PC-9 (cell line): ENCODE measurements around the gene FAM180A. TPM values are rescaled to one million over a fixed set of nuclear protein-coding genes. Genes with fewer than 3 reads are reported as not detected.

Source experiments
- BruUV-seq: library from RNA; stranded (reverse); fragments of 400-500 nt; replicated peaks from 2 replicates; lab custom pipeline; 2021; lab: Mats Ljungman, UMichigan
- CTCF ChIA-PET: fragments of 300-600 bp; sonication (Branson Sonifier 250); formaldehyde crosslinking; loops from one replicate; lab custom pipeline; 2022; ENCODE audit warnings: antibody characterized with exemption; lab: Charles Lee
- POLR2A ChIA-PET: fragments of 300-600 bp; sonication (Branson Sonifier 250); formaldehyde crosslinking; loops from one replicate; lab custom pipeline; 2022; ENCODE audit warnings: antibody characterized with exemption; ENCODE audit not compliant: unreplicated experiment; lab: Charles Lee
- DNase-seq, 2 experiments: peaks; one replicate each; pipeline versions ENCODE4 v3.0.0 to v3.0.0-alpha.2; 2015 to 2022; ENCODE audit warnings: mixed read lengths in 1 of 2
- H2AFZ ChIP-seq: fragments of 200-600 bp; sonication (generic); 2 replicates; pipeline ENCODE4 v1.8.1; 2017; ENCODE audit warnings: antibody characterized with exemption
- H3F3A ChIP-seq: fragments of 200-600 bp; sonication (generic); 2 replicates; pipeline ENCODE4 v1.8.1; 2017; ENCODE audit warnings: antibody characterized with exemption, mild to moderate bottlenecking, low read depth; ENCODE audit not compliant: insufficient read depth
- H3K27ac ChIP-seq: fragments of 200-600 bp; sonication (generic); 2 replicates; pipeline ENCODE4 v1.6.1; 2016; ENCODE audit warnings: mixed run types
- H3K27me3 ChIP-seq: fragments of 200-600 bp; sonication (generic); 2 replicates; pipeline ENCODE4 v1.6.1; 2016; ENCODE audit warnings: low read depth, mixed run types; ENCODE audit not compliant: insufficient read depth
- H3K36me3 ChIP-seq: fragments of 200-600 bp; sonication (generic); 2 replicates; pipeline ENCODE4 v1.6.1; 2016; ENCODE audit warnings: low read depth, mixed run types
- H3K4me1 ChIP-seq: fragments of 200-600 bp; sonication (generic); replicated peaks from 2 replicates; pipeline ENCODE4 v1.6.1; 2016; ENCODE audit warnings: mixed run types; ENCODE audit not compliant: insufficient read depth
- H3K4me2 ChIP-seq: fragments of 200-600 bp; sonication (generic); 2 replicates; pipeline ENCODE4 v1.6.1; 2017; ENCODE audit warnings: mixed run types
- H3K4me3 ChIP-seq: fragments of 200-600 bp; sonication (generic); 2 replicates; pipeline ENCODE4 v1.6.1; 2016; ENCODE audit warnings: mixed run types
- H3K79me2 ChIP-seq: fragments of 200-600 bp; sonication (generic); 2 replicates; pipeline ENCODE4 v1.6.1; 2017; ENCODE audit warnings: low read depth, mixed run types
- H3K9me2 ChIP-seq: fragments of 200-600 bp; sonication (generic); 2 replicates; pipeline ENCODE4 v1.8.1; 2017; ENCODE audit warnings: mild to moderate bottlenecking; ENCODE audit not compliant: insufficient read depth
- H3K9me3 ChIP-seq: fragments of 200-600 bp; sonication (generic); 2 replicates; pipeline ENCODE4 v1.8.1; 2016; ENCODE audit warnings: low read depth; ENCODE audit not compliant: insufficient read depth
- H4K20me1 ChIP-seq: fragments of 200-600 bp; sonication (generic); 2 replicates; pipeline ENCODE4 v1.8.1; 2017; ENCODE audit not compliant: insufficient read depth
- CTCF ChIP-seq: fragments of 200-600 bp; sonication (generic); conservative IDR thresholded peaks from 2 replicates; pipeline ENCODE4 v1.6.1; 2017; ENCODE audit warnings: mixed run types, antibody characterized with exemption, mild to moderate bottlenecking, moderate library complexity
- EZH2 ChIP-seq: fragments of 200-600 bp; sonication (generic); IDR thresholded peaks from 2 replicates; pipeline ENCODE4 v1.8.0; 2017; ENCODE audit warnings: antibody characterized with exemption, low read depth
- intact Hi-C: fragments of 100-400 bp; cut with micrococcal nuclease; formaldehyde crosslinking; loops from one replicate; pipeline ENCODE4 v1.10.0; 2022; ENCODE audit not compliant: unreplicated experiment
- total RNA-seq: library from RNA; stranded (reverse); gene quantifications from 2 replicates; pipeline ENCODE4 v1.2.3, GENCODE V29; 2021

FAM180A gene
- total RNA-seq, 1 experiment from 2014 or later: not detected

GRCh38 chr7:135763261-135763660 lies 14.6 kb upstream of the FAM180A start:
- no peaks in the 10 kb centered on the region for H3K36me3 ChIP-seq
- ChIA-PET CTCF (no interaction called here), POLR2A (interaction anchor here (0.5 to 0.6 kb wide), 2 partner anchors 471 to 634 kb away, joined by 4 read pairs; no protein-coding TSS in a partner anchor)
- H3K4me3 ChIP-seq: no peak overlapping the region
- peaks cover 12% of the 10 kb centered on the region; the same call in 1 of the 2 replicates for H3K4me1 ChIP-seq
- no peaks in the 10 kb centered on the region for H3K79me2 ChIP-seq
- no peak for DNase-seq
- no peak overlapping the region for H3K4me2 ChIP-seq
- H4K20me1 ChIP-seq: no peaks in the 10 kb centered on the region
- intact Hi-C loops: no loop called here
- H3K9me2 ChIP-seq: no peaks in the 10 kb centered on the region
- H3F3A ChIP-seq: peaks cover 7% of the 10 kb centered on the region; the same call in 1 of the 2 replicates
- no peak overlapping the region for H2AFZ ChIP-seq
- no peaks in the 10 kb centered on the region for H3K27me3 ChIP-seq
- TF ChIP-seq EZH2 (no peak), CTCF (no peak)
- BruUV-seq: no TSS peak
- H3K9me3 ChIP-seq: no peaks in the 10 kb centered on the region
- H3K27ac ChIP-seq: no peak overlapping the region

- peak overlapping the region; percentile 53; the same call in 1 of the 2 replicates for H2AFZ ChIP-seq
- CTCF ChIA-PET: no interaction called here
- BruUV-seq: no TSS peak
Observed at GRCh38 chr7:135761751-135762488, 13.3 kb upstream of the FAM180A start.

GRCh38 chr7:135759532-135759931 lies 10.9 kb upstream of the FAM180A start:
- Histone ChIP-seq H2AFZ (no peak overlapping the region), H3K27ac (no peak overlapping the region), H3F3A (peaks cover 7% of the 10 kb centered on the region; the same call in 1 of the 2 replicates), H4K20me1 (no peaks in the 10 kb centered on the region), H3K4me1 (peaks cover 12% of the 10 kb centered on the region; the same call in 1 of the 2 replicates), H3K4me2 (peak overlapping the region; percentile 17; the same call in 1 of the 2 replicates), H3K79me2 (no peaks in the 10 kb centered on the region), H3K4me3 (no peak overlapping the region), H3K36me3 (no peaks in the 10 kb centered on the region), H3K9me2 (no peaks in the 10 kb centered on the region), H3K9me3 (no peaks in the 10 kb centered on the region), H3K27me3 (no peaks in the 10 kb centered on the region)
- intact Hi-C loops: no loop called here
- ChIA-PET POLR2A (no interaction called here), CTCF (no interaction called here)
- TF ChIP-seq EZH2 (no peak), CTCF (no peak)
- BruUV-seq: no TSS peak
- peak in 1 of 2 experiments; percentile 81 for DNase-seq

More at GRCh38 chr7:135761751-135762488, 13.3 kb upstream of the FAM180A start:
- Histone ChIP-seq H3K4me1 (peaks cover 12% of the 10 kb centered on the region; the same call in 1 of the 2 replicates), H3K36me3 (no peaks in the 10 kb centered on the region), H3K4me3 (no peak overlapping the region), H3K4me2 (no peak overlapping the region), H3K79me2 (no peaks in the 10 kb centered on the region), H3K27ac (no peak overlapping the region), H3K27me3 (no peaks in the 10 kb centered on the region), H3K9me2 (no peaks in the 10 kb centered on the region), H4K20me1 (no peaks in the 10 kb centered on the region), H3K9me3 (no peaks in the 10 kb centered on the region), H3F3A (peaks cover 7% of the 10 kb centered on the region; the same call in 1 of the 2 replicates)
- intact Hi-C loops: no loop called here
- POLR2A ChIA-PET: no interaction called here
- no peak for TF ChIP-seq CTCF
- TF ChIP-seq EZH2: no peak
- peak in 1 of 2 experiments; percentile 17 for DNase-seq
